Chondrocyte (in vitro differentiated cells): Measurements from ENCODE around the gene CAV1. TPM values are rescaled to one million over a fixed set of nuclear protein-coding genes. Genes with fewer than 3 reads are reported as not detected.

Source experiments
- DNase-seq: peaks from one replicate; pipeline ENCODE4 v3.0.0; 2021; ENCODE audit warnings: mixed read lengths, low spot score
- H3K27ac Mint-ChIP-seq: one replicate; pipeline ENCODE4 v1.8.0; 2021; ENCODE audit warnings: mild to moderate bottlenecking, moderate library complexity, mixed read lengths; ENCODE audit not compliant: unreplicated experiment
- H3K27me3 Mint-ChIP-seq: 2 replicates; pipeline ENCODE4 v1.8.0; 2021; ENCODE audit warnings: low read depth, mixed read lengths
- H3K36me3 Mint-ChIP-seq: 2 replicates; pipeline ENCODE4 v1.8.0; 2021; ENCODE audit warnings: low read depth, mixed read lengths
- H3K4me1 Mint-ChIP-seq: 2 replicates; pipeline ENCODE4 v1.8.0; 2021; ENCODE audit warnings: low read depth, mild to moderate bottlenecking, mixed read lengths
- H3K4me3 Mint-ChIP-seq: one replicate; pipeline ENCODE4 v1.8.0; 2021; ENCODE audit warnings: mild to moderate bottlenecking, moderate library complexity, mixed read lengths; ENCODE audit not compliant: unreplicated experiment
- H3K9me3 Mint-ChIP-seq: 2 replicates; pipeline ENCODE4 v1.8.0; 2021; ENCODE audit warnings: low read depth, mixed read lengths
- total RNA-seq: library from RNA; stranded (reverse); gene quantifications from 3 replicates; pipeline ENCODE4 v1.2.1, GENCODE V29; 2021
- TF ChIP-seq, protein P1 (sequence below): fragments of 200-600 bp; sonication (generic); IDR thresholded peaks from 2 replicates; pipeline ENCODE4 v1.5.0; 2021; ENCODE audit warnings: antibody characterized with exemption, mild to moderate bottlenecking, moderate library complexity

The CAV1 gene
- total RNA-seq, 1 donor from 2014 or later: 297 TPM

DNA sequence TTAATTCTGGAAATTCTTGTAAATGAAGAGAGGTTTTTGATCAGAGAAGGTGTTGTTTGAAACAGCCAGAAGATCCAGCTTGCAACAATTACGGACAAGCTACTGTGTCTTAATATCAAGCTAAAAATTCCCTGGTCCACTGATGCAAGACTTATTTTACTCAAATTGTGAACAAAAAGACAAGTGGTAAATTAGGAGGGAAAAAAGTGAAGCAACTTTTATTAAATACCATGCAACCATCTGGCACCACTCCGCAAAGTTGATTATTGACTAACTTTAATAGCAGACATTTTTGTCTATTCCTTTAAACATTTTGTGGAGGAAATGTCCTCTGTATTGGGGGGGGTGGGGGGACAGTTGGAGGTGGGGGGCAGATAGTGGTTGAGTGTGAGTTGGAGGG lies 30.4 kb upstream of the CAV1 start:
- no peak for DNase-seq
- TF ChIP-seq, protein P1, sequence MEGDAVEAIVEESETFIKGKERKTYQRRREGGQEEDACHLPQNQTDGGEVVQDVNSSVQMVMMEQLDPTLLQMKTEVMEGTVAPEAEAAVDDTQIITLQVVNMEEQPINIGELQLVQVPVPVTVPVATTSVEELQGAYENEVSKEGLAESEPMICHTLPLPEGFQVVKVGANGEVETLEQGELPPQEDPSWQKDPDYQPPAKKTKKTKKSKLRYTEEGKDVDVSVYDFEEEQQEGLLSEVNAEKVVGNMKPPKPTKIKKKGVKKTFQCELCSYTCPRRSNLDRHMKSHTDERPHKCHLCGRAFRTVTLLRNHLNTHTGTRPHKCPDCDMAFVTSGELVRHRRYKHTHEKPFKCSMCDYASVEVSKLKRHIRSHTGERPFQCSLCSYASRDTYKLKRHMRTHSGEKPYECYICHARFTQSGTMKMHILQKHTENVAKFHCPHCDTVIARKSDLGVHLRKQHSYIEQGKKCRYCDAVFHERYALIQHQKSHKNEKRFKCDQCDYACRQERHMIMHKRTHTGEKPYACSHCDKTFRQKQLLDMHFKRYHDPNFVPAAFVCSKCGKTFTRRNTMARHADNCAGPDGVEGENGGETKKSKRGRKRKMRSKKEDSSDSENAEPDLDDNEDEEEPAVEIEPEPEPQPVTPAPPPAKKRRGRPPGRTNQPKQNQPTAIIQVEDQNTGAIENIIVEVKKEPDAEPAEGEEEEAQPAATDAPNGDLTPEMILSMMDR: no peak
- Mint-ChIP-seq H3K9me3 (peaks cover 3% of the 10 kb centered on the region), H3K27me3 (no peaks in the 10 kb centered on the region), H3K36me3 (no peaks in the 10 kb centered on the region), H3K4me3 (no peak overlapping the region), H3K27ac (no peak overlapping the region), H3K4me1 (peaks cover 53% of the 10 kb centered on the region)

GRCh38 chr7:116495736-116496135 lies 29.1 kb upstream of the CAV1 start:
- Mint-ChIP-seq H3K9me3 (peaks cover 3% of the 10 kb centered on the region), H3K27me3 (no peaks in the 10 kb centered on the region), H3K36me3 (no peaks in the 10 kb centered on the region), H3K4me1 (peaks cover 48% of the 10 kb centered on the region), H3K27ac (no peak overlapping the region), H3K4me3 (no peak overlapping the region)
- DNase-seq: no peak
- TF ChIP-seq, protein P1: no peak

- no peak for DNase-seq
- no peak overlapping the region for H3K27ac Mint-ChIP-seq
- H3K4me1 Mint-ChIP-seq: peaks cover 48% of the 10 kb centered on the region
- no peak overlapping the region for H3K4me3 Mint-ChIP-seq
- TF ChIP-seq, protein P1: no peak
- H3K36me3 Mint-ChIP-seq: no peaks in the 10 kb centered on the region
- H3K27me3 Mint-ChIP-seq: no peaks in the 10 kb centered on the region
- peaks cover 3% of the 10 kb centered on the region for H3K9me3 Mint-ChIP-seq
Observed at GRCh38 chr7:116496653-116497052, 28.2 kb upstream of the CAV1 start.

- Mint-ChIP-seq H3K4me1 (peaks cover 44% of the 10 kb centered on the region), H3K27me3 (no peaks in the 10 kb centered on the region), H3K27ac (no peak overlapping the region), H3K9me3 (peaks cover 3% of the 10 kb centered on the region), H3K4me3 (no peak overlapping the region), H3K36me3 (no peaks in the 10 kb centered on the region)
- TF ChIP-seq, protein P1: no peak
- DNase-seq: no peak
Observed at GRCh38 chr7:116497708-116498107, 27.1 kb upstream of the CAV1 start.

- peak within 1 kb of the TSS; percentile 85 for H3K27ac Mint-ChIP-seq
- DNase-seq: peak; percentile 75
- peaks cover 3% of the 10 kb centered on the region for H3K9me3 Mint-ChIP-seq
Observed at GRCh38 chr7:116499168-116500077, 25.4 kb upstream of the CAV1 start, which contains the start of gene CAV2. CAV2 (plus strand) TSS chr7:116499738; CDS start chr7:116499782, 44 bp downstream.

More at GRCh38 chr7:116499168-116500077, 25.4 kb upstream of the CAV1 start, which contains the start of gene CAV2:
- H3K36me3 Mint-ChIP-seq: peaks cover 1% of the 10 kb centered on the region
- H3K4me1 Mint-ChIP-seq: peaks cover 39% of the 10 kb centered on the region
- H3K4me3 Mint-ChIP-seq: peak within 1 kb of the TSS; percentile 84
- no peaks in the 10 kb centered on the region for H3K27me3 Mint-ChIP-seq
- TF ChIP-seq, protein P1: no peak
